Suprapubic skin (tissue), 4 donors: ENCODE results near the gene ZNF738. TPM values are rescaled to one million over a fixed set of nuclear protein-coding genes. Genes with fewer than 3 reads are reported as not detected.

Source experiments
- DNase-seq, 2 donors: peaks; one replicate each; pipeline ENCODE4 v3.0.0-alpha.2; 2019; ENCODE audit warnings: low spot score in 2 of 2
- H3K27ac ChIP-seq: fragments of 200-600 bp; sonication (generic); one replicate; pipeline ENCODE4 v1.5.1; 2019
- H3K27me3 ChIP-seq: fragments of 200-600 bp; sonication (generic); one replicate; pipeline ENCODE4 v1.5.1; 2019
- H3K36me3 ChIP-seq: fragments of 200-600 bp; sonication (generic); one replicate; pipeline ENCODE4 v1.5.1; 2019
- H3K4me1 ChIP-seq: fragments of 200-600 bp; sonication (generic); one replicate; pipeline ENCODE4 v1.5.1; 2019
- H3K4me3 ChIP-seq: fragments of 200-600 bp; sonication (generic); one replicate; pipeline ENCODE4 v1.5.1; 2019; ENCODE audit warnings: mild to moderate bottlenecking
- H3K9me3 ChIP-seq: fragments of 200-600 bp; sonication (generic); one replicate; pipeline ENCODE4 v1.5.1; 2019
- CTCF ChIP-seq, 2 donors: fragments of 200-600 bp in 1 of 2; fragments of 450-650 bp in 1 of 2; sonication (generic) in 1 of 2; IDR thresholded peaks; one replicate each; pipeline ENCODE4 v1.5.1; 2016 to 2019; ENCODE audit warnings: antibody characterized with exemption in 2 of 2, mild to moderate bottlenecking in 1 of 2, moderate library complexity in 1 of 2
- EP300 ChIP-seq: sonication (generic); formaldehyde crosslinking; IDR thresholded peaks from one replicate; pipeline ENCODE4 v1.6.1; 2017; ENCODE audit warnings: antibody characterized with exemption
- POLR2A ChIP-seq, 2 donors: fragments of 450-650 bp; IDR thresholded peaks; one replicate each; pipeline ENCODE4 v1.6.1; 2017; ENCODE audit warnings: antibody characterized with exemption in 2 of 2, mild to moderate bottlenecking in 2 of 2, moderate library complexity in 2 of 2
- POLR2AphosphoS5 ChIP-seq, 3 donors: sonication (generic); formaldehyde crosslinking; IDR thresholded peaks; one replicate each; pipeline ENCODE4 v1.6.1; 2017; ENCODE audit warnings: antibody characterized with exemption in 3 of 3
- WGBS: methylation state at CpG from one replicate; pipeline ENCODE4 v1.1.5; 2018; 5-methylcytosine and 5-hydroxymethylcytosine counted together
- total RNA-seq, 4 donors: library from RNA; depleted of rRNA; stranded (reverse); fragments of >200 nt; gene quantifications; one replicate each; pipeline ENCODE4 v1.1.0, GENCODE V29; 2016

ZNF738 gene
- total RNA-seq, 4 donors from 2014 or later, result 2.3 to 4.4 (median 3.9) TPM

GRCh38 chr19:21396893-21397572 is 38.2 kb downstream of the ZNF738 start, which contains the start of gene ZNF493:
Gene ZNF493, plus strand, starts transcription at chr19:21397133. Its CDS starts 105 bp downstream, at chr19:21397238.
- Histone ChIP-seq H3K27ac (peak within 1 kb of the TSS; percentile 87), H3K4me3 (peak within 1 kb of the TSS; percentile 83), H3K36me3 (peaks cover 19% of the 10 kb centered on the region), H3K9me3 (no peaks in the 10 kb centered on the region), H3K4me1 (peaks cover 22% of the 10 kb centered on the region), H3K27me3 (no peaks in the 10 kb centered on the region)
- TF ChIP-seq POLR2AphosphoS5 (IDR thresholded peaks at IDR 0.05), result peak; percentile 35 to 69 (median 66)
- no peak for TF ChIP-seq CTCF (IDR thresholded peaks at IDR 0.05)
- peak; percentile 45 to 60 for TF ChIP-seq POLR2A (IDR thresholded peaks at IDR 0.05)
- TF ChIP-seq EP300, result no peak
- WGBS, result 1% methylated on average over 16 of the region's 31 CpGs
- peak; percentile 96 to 97 for DNase-seq

GRCh38 chr19:21398851-21399250 is 40.1 kb downstream of the ZNF738 start:
- H3K4me1 ChIP-seq, result peaks cover 22% of the 10 kb centered on the region
- no peak overlapping the region for H3K4me3 ChIP-seq
- peaks cover 24% of the 10 kb centered on the region for H3K36me3 ChIP-seq
- no peaks in the 10 kb centered on the region for H3K9me3 ChIP-seq
- 90% methylated on average over 5 of the region's 5 CpGs for WGBS
- H3K27me3 ChIP-seq, result no peaks in the 10 kb centered on the region
- DNase-seq, result no peak
- TF ChIP-seq CTCF (IDR thresholded peaks at IDR 0.05) (no peak), POLR2A (IDR thresholded peaks at IDR 0.05) (no peak), POLR2AphosphoS5 (IDR thresholded peaks at IDR 0.05) (no peak)
- H3K27ac ChIP-seq, result no peak overlapping the region

- no peaks in the 10 kb centered on the region for H3K27me3 ChIP-seq
- H3K36me3 ChIP-seq, result peaks cover 44% of the 10 kb centered on the region
- no peak for TF ChIP-seq CTCF (IDR thresholded peaks at IDR 0.05)
- TF ChIP-seq POLR2AphosphoS5 (IDR thresholded peaks at IDR 0.05), result no peak
- no peak for TF ChIP-seq EP300
- TF ChIP-seq POLR2A (IDR thresholded peaks at IDR 0.05), result no peak
- 79% methylated on average over 1 of the region's 1 CpG for WGBS
- no peak for DNase-seq
- peaks cover 16% of the 10 kb centered on the region for H3K4me1 ChIP-seq
- no peak overlapping the region for H3K27ac ChIP-seq
- no peaks in the 10 kb centered on the region for H3K9me3 ChIP-seq
- H3K4me3 ChIP-seq, result no peak overlapping the region
Observed at GRCh38 chr19:21402303-21402985, 43.6 kb downstream of the ZNF738 start.

GRCh38 chr19:21410166-21410565 is 51.4 kb downstream of the ZNF738 start:
- no peak overlapping the region for H3K4me3 ChIP-seq
- no peak for TF ChIP-seq POLR2A (IDR thresholded peaks at IDR 0.05)
- TF ChIP-seq EP300, result no peak
- TF ChIP-seq CTCF (IDR thresholded peaks at IDR 0.05), result no peak
- TF ChIP-seq POLR2AphosphoS5 (IDR thresholded peaks at IDR 0.05), result no peak
- H3K27ac ChIP-seq, result no peak overlapping the region
- H3K9me3 ChIP-seq, result peaks cover 4% of the 10 kb centered on the region
- no peak for DNase-seq
- peaks cover 90% of the 10 kb centered on the region for H3K36me3 ChIP-seq
- 98% methylated on average over 1 of the region's 1 CpG for WGBS
- H3K4me1 ChIP-seq, result no peaks in the 10 kb centered on the region
- H3K27me3 ChIP-seq, result no peaks in the 10 kb centered on the region

GRCh38 chr19:21422244-21422643 is 63.4 kb downstream of the ZNF738 start:
- DNase-seq, result no peak
- Histone ChIP-seq H3K27ac (no peak overlapping the region), H3K4me3 (no peak overlapping the region), H3K27me3 (no peaks in the 10 kb centered on the region), H3K4me1 (no peaks in the 10 kb centered on the region), H3K36me3 (peaks cover 15% of the 10 kb centered on the region), H3K9me3 (peaks cover 54% of the 10 kb centered on the region)
- TF ChIP-seq EP300 (no peak), POLR2A (IDR thresholded peaks at IDR 0.05) (no peak), POLR2AphosphoS5 (IDR thresholded peaks at IDR 0.05) (no peak), CTCF (IDR thresholded peaks at IDR 0.05) (no peak)
